ENCODE results near the gene NKAIN1. TPM values are rescaled to one million over a fixed set of nuclear protein-coding genes. Genes with fewer than 3 reads are reported as not detected.

The NKAIN1 gene
- total and polyA plus RNA-seq, 9 donors: 0.05 to 1.2 (median 0.23) TPM

DNA sequence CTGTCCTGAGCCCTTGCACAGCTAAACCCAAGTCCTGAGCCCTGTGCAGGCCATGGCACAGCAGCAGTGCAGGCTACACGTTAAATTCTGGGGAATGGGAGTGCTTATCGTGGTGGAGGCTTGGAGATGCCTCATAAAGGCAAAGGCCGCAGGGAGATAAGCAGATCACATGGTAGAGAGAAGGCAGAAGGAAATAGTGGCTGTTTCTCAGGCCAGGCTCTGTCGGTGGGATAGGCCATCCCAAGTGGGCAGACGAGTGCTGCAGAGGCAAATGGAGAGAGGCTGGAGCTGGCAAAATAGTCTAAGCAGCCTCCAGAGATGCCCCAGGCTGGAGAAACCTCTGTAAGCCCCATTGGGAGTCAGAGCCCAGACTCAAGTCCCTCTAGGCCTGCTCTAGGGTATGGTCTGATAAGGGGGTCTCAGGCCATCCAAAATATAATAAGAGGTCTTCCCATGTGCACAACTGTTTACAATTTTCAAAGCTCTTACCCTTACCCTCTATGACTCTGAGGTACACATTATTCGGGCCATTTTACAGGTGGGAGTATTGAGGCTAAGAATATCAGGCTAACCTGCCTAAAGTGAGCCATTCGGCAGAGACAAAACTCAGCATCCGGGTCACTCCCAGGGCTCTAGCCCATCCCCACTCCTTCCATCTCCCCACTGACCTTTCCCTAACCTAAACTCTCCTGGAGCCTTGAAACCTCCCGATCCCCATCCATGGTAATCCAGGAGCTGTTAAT, 79.6 kb downstream of the NKAIN1 start:
- TF ChIP-seq EP300 (IDR thresholded peaks at IDR 0.05) (no peak), POLR2A (IDR thresholded peaks at IDR 0.05) (no peak)
- TF ChIP-seq, protein P1, sequence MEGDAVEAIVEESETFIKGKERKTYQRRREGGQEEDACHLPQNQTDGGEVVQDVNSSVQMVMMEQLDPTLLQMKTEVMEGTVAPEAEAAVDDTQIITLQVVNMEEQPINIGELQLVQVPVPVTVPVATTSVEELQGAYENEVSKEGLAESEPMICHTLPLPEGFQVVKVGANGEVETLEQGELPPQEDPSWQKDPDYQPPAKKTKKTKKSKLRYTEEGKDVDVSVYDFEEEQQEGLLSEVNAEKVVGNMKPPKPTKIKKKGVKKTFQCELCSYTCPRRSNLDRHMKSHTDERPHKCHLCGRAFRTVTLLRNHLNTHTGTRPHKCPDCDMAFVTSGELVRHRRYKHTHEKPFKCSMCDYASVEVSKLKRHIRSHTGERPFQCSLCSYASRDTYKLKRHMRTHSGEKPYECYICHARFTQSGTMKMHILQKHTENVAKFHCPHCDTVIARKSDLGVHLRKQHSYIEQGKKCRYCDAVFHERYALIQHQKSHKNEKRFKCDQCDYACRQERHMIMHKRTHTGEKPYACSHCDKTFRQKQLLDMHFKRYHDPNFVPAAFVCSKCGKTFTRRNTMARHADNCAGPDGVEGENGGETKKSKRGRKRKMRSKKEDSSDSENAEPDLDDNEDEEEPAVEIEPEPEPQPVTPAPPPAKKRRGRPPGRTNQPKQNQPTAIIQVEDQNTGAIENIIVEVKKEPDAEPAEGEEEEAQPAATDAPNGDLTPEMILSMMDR (IDR thresholded peaks at IDR 0.05): no peak
- 59 to 76% (median 66%) methylated on average over 9 of the region's 9 CpGs for WGBS, 3 donors
- no peaks in the 10 kb centered on the region for H3K9me3 ChIP-seq
- no peaks in the 10 kb centered on the region for H3K36me3 ChIP-seq
- no peaks in the 10 kb centered on the region for H3K4me1 ChIP-seq (ENCODE audit: insufficient read depth)
- no peak overlapping the region for H3K4me3 ChIP-seq
- intact Hi-C loops (cut with DNase I): no loop called here
- H3K27ac ChIP-seq: no peak overlapping the region
- no peaks in the 10 kb centered on the region for H3K27me3 ChIP-seq
- DNase-seq: no peak

DNA sequence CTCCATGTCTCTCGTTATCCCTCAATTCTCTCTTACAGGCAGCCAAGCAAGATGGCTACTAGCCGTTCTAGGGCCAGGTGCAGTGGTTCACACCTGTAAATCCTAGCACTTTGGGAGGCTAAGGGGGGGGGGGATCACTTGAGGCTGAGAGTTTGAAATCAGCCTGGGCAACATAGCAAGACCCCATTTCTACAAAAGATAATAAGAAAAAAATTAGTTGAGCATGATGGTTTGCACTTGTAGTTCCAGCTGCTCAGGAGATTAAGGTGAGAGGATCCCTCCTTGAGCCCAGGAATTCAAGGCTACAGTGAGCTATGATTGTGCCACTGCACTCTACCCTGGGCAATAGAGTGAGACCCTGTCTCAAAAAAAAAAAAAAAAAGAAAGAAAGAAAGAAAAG, 80.4 kb downstream of the NKAIN1 start:
- intact Hi-C loops (cut with DNase I): no loop called here
- H3K36me3 ChIP-seq: no peaks in the 10 kb centered on the region
- H3K27me3 ChIP-seq: no peaks in the 10 kb centered on the region
- DNase-seq: no peak
- WGBS, 3 donors: 89 to 96% (median 93%) methylated on average over 2 of the region's 2 CpGs
- TF ChIP-seq, protein P1 (IDR thresholded peaks at IDR 0.05): no peak
- TF ChIP-seq POLR2A (IDR thresholded peaks at IDR 0.05) (no peak), EP300 (IDR thresholded peaks at IDR 0.05) (no peak)
- H3K27ac ChIP-seq: no peak overlapping the region
- no peaks in the 10 kb centered on the region for H3K9me3 ChIP-seq
- no peak overlapping the region for H3K4me3 ChIP-seq
- H3K4me1 ChIP-seq (ENCODE audit: insufficient read depth): no peaks in the 10 kb centered on the region

DNA sequence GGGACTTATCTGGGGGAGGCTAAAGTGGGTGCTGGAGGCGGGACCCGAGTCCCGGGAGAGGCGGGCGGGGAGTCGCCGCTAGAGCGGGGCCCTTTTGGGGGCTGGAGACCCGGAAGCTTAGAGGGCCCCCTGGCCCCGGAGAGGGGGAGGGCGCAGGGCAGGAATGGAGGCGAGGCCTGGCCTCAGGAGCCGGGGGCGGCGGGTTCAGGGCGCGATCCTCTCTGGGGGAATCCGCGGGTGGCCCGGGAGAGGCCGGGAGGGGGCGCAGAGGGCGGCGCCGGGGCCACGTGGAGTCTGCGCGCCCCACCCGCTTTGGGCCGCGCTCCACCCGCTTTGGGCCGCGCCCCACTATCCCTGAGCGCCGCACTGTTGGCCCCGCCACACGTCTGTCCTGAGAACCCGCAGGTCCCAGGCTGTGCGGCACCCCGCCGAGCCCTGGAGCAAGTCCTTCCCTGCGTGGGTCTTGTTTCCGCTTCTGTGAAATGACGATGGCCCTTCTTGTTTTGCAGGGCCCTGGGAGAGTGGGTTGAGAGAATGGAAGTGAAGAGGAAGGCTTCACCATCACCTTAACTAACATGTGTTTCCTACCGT, 84.4 kb downstream of the NKAIN1 start:
- intact Hi-C loops (cut with DNase I): no loop called here
- no peaks in the 10 kb centered on the region for H3K36me3 ChIP-seq
- H3K4me1 ChIP-seq (ENCODE audit: insufficient read depth): no peaks in the 10 kb centered on the region
- no peaks in the 10 kb centered on the region for H3K9me3 ChIP-seq
- peak overlapping the region; percentile 54 for H3K4me3 ChIP-seq
- no peaks in the 10 kb centered on the region for H3K27me3 ChIP-seq
- TF ChIP-seq, protein P1 (IDR thresholded peaks at IDR 0.05): peak in 1 of 3 donors; percentile 21
- TF ChIP-seq EP300 (IDR thresholded peaks at IDR 0.05) (no peak), POLR2A (IDR thresholded peaks at IDR 0.05) (no peak)
- peak overlapping the region in 1 of 2 donors; percentile 63 for H3K27ac ChIP-seq
- DNase-seq: peak; percentile 44 to 79 (median 68)
- WGBS, 3 donors: 1 to 2% (median 2%) methylated on average over 29 to 46 of the region's 46 CpGs

DNA sequence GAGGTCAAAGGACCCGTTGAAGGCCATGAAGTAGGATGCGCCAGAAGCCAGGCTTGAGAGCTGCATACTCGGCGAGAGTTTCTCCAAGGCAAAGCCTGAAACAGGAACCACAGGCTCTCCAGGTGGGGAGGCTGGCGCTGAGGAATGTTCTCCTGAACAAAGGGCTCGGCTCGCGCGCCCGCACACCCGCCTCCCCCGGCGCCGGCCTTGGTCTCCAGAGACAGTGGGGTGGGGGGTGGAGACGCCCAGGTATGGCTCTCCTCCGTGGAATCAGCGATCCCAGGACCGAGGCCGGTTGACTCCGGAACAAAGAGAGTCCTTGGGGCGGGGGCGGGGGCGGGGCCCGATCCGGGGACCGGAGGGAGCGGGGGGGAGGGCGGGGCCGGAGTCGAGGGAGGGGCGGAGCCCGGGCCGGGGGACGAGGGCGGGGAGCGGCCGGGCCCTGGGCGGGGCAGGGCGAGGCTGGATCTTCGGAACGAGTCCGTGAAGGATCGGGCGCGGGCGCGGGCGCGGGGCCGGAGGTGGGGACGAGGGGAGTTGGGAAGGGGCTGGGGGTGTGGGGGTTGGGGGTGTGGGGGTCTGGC, 85.0 kb downstream of the NKAIN1 start:
- Histone ChIP-seq H3K27me3 (no peaks in the 10 kb centered on the region), H3K4me1 (ENCODE audit: insufficient read depth) (no peaks in the 10 kb centered on the region), H3K4me3 (peak overlapping the region; percentile 54), H3K36me3 (no peaks in the 10 kb centered on the region), H3K27ac (peak overlapping the region in 1 of 2 donors; percentile 63), H3K9me3 (no peaks in the 10 kb centered on the region)
- no peak for TF ChIP-seq EP300 (IDR thresholded peaks at IDR 0.05)
- TF ChIP-seq, protein P1 (IDR thresholded peaks at IDR 0.05): no peak
- no peak for TF ChIP-seq POLR2A (IDR thresholded peaks at IDR 0.05)
- intact Hi-C loops (cut with DNase I): no loop called here
- 3 to 16% (median 5%) methylated on average over 6 to 51 of the region's 51 CpGs for WGBS, 3 donors
- peak; percentile 67 to 87 (median 80) for DNase-seq

All from ovary (tissue), 9 donors.